HL-60/S4 treated with retinoic acid at 250 ng/mL for 4 days and 3 days (cell line): Measurements from ENCODE around the gene TBC1D24.

Experiments used
- in situ Hi-C: fragments of 300-500 bp; cut with MboI; formaldehyde crosslinking; loops from 2 replicates; pipeline ENCODE4 v1.7.0; 2022; ENCODE audit warnings: low sequenced_read_pairs

Gene TBC1D24

GRCh38 chr16:2481676-2482075 lies 6.7 kb downstream of the TBC1D24 start:
- in situ Hi-C loops: loop anchor here (10.0 to 25.0 kb wide), 2 partner anchors 57 to 469 kb away; partner anchors contain the start of genes CCNF, NPW and ZNF598

GRCh38 chr16:2482249-2482648 lies 7.3 kb downstream of the TBC1D24 start:
- in situ Hi-C loops: loop anchor here (10.0 to 25.0 kb wide), 2 partner anchors 57 to 470 kb away; partner anchors contain the start of genes CCNF, NPW and ZNF598

- in situ Hi-C loops: loop anchor here (10.0 to 25.0 kb wide), 2 partner anchors 58 to 471 kb away; partner anchors contain the start of genes CCNF, NPW and ZNF598
Observed at GRCh38 chr16:2482708-2483534, 8.0 kb downstream of the TBC1D24 start.

- in situ Hi-C loops: loop anchor here (10.0 to 25.0 kb wide), 2 partner anchors 59 to 472 kb away; partner anchors contain the start of genes CCNF, NPW and ZNF598
Observed at GRCh38 chr16:2483939-2484897, 9.3 kb downstream of the TBC1D24 start.

GRCh38 chr16:2484898-2485508 lies 10.1 kb downstream of the TBC1D24 start:
- in situ Hi-C loops: loop anchor here (10.0 to 25.0 kb wide), 2 partner anchors 60 to 473 kb away; partner anchors contain the start of genes CCNF, NPW and ZNF598

- in situ Hi-C loops: loop anchor here (10.0 to 25.0 kb wide), 2 partner anchors 61 to 474 kb away; partner anchors contain the start of genes CCNF, NPW and ZNF598
Observed at GRCh38 chr16:2485811-2486507, 11.0 kb downstream of the TBC1D24 start.

GRCh38 chr16:2486645-2487516 lies 12.0 kb downstream of the TBC1D24 start:
- in situ Hi-C loops: loop anchor here (10.0 to 25.0 kb wide), 2 partner anchors 62 to 475 kb away; partner anchors contain the start of genes CCNF, NPW and ZNF598

GRCh38 chr16:2487517-2487842 lies 12.6 kb downstream of the TBC1D24 start:
- in situ Hi-C loops: loop anchor here (10.0 to 25.0 kb wide), 2 partner anchors 63 to 475 kb away; partner anchors contain the start of genes CCNF, NPW and ZNF598

- in situ Hi-C loops: loop anchor here (10.0 to 25.0 kb wide), 2 partner anchors 63 to 476 kb away; partner anchors contain the start of genes CCNF, NPW and ZNF598
Observed at GRCh38 chr16:2487903-2488531, 13.1 kb downstream of the TBC1D24 start.

- in situ Hi-C loops: loop anchor here (10.0 to 25.0 kb wide), 2 partner anchors 65 to 477 kb away; partner anchors contain the start of genes CCNF, NPW and ZNF598
Observed at GRCh38 chr16:2489581-2489980, 14.7 kb downstream of the TBC1D24 start.

- in situ Hi-C loops: loop anchor here (25.0 kb wide), 1 partner anchor 478 kb away; the partner anchor contains the start of genes NPW and ZNF598
Observed at GRCh38 chr16:2490190-2491105, 15.5 kb downstream of the TBC1D24 start.

GRCh38 chr16:2492292-2492691 lies 17.4 kb downstream of the TBC1D24 start:
- in situ Hi-C loops: loop anchor here (25.0 kb wide), 1 partner anchor 480 kb away; the partner anchor contains the start of genes NPW and ZNF598

GRCh38 chr16:2493605-2494004 lies 18.7 kb downstream of the TBC1D24 start:
- in situ Hi-C loops: loop anchor here (25.0 kb wide), 1 partner anchor 481 kb away; the partner anchor contains the start of genes NPW and ZNF598

- in situ Hi-C loops: loop anchor here (25.0 kb wide), 1 partner anchor 482 kb away; the partner anchor contains the start of genes NPW and ZNF598
Observed at GRCh38 chr16:2494616-2495015, 19.7 kb downstream of the TBC1D24 start.

- in situ Hi-C loops: loop anchor here (25.0 kb wide), 1 partner anchor 483 kb away; the partner anchor contains the start of genes NPW and ZNF598
Observed at GRCh38 chr16:2495041-2495440, 20.1 kb downstream of the TBC1D24 start.
